T-helper 2 cell (primary cell): Measurements from ENCODE around the gene SAG.

Source experiments
- DNase-seq, 5 experiments: peaks; one replicate each; pipeline versions ENCODE4 v3.0.0 to v3.0.0-alpha.2; 2012 to 2022
- total RNA-seq, 2 donors: gene quantifications; one replicate each; lab custom pipeline; 2026; lab: John Stamatoyannopoulos, UW

The SAG gene
- 0.31 to 1.1 reads per million in 2 donors for total RNA-seq

DNA sequence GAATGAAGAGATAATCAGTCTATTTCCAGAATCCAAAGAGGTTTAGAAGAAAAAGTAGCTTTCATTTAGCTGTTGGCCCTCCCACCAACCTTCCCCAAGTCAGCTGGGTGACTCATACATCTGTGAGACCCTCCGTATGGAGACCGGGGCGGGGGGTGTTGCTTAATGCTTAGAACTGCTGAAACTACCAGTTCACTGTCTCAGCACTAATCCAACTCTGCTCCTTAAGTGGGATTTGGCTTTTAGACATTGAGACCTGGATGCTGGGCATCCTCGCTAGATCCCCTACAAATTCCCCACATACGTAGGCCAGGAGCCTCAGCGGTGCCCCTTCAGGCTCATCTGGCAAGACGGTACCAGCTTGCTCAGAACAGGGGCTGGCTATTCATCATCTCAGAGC, at the start of gene SAG:
Gene SAG, plus strand, starts transcription at position 252 of the 400 bp plus-strand sequence. CDS start 1,374 bp downstream, outside the sequence.
- DNase-seq: no peak

GRCh38 chr2:233258211-233258610, 49.4 kb upstream of the SAG start:
- no peak for DNase-seq

- no peak for DNase-seq
Measured at GRCh38 chr2:233259730-233260129, 47.9 kb upstream of the SAG start.

DNA sequence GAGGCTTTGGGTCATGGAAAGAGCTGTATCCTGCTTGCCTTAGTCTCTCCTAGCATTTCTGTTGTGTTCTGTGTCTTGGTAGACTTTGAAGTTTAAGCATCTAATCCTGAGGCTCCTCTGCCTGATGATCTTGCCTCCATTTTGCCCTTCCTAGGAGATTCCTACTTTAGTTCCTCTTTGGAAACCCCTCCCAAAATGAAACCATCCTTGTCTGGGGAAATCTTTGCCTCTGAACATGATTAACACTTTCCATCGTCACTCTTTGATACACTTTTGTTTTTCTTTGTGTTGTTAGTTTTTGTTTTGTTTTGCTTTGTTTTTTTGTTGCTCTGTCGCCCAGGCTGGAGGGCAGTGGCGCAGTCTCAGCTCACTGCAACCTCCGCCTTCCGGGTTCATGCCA, 47.0 kb upstream of the SAG start:
- no peak for DNase-seq

- DNase-seq: peak in 2 of 5 experiments; percentile 19 to 60
Measured at GRCh38 chr2:233261819-233262555, 45.6 kb upstream of the SAG start.

DNA sequence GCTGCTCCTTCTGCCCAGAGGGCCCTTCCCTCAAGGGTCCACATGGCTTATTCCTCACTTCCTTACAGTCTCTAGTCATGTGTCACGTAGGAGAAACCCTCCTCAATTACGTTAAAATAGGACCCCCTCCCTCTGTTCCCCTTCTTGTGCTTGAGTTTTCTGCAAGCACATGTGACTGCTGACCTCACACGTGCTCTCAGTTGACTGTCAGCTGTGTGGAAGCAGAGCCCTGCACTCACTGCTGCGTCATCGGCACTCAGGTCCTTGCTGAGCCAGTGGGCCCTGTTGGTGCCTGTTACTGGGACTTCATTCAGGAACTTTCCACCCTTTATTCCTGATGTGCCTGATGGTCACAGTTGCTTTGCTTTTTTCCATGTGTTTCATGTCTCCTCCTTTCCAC, 45.1 kb upstream of the SAG start:
- no peak for DNase-seq

DNA sequence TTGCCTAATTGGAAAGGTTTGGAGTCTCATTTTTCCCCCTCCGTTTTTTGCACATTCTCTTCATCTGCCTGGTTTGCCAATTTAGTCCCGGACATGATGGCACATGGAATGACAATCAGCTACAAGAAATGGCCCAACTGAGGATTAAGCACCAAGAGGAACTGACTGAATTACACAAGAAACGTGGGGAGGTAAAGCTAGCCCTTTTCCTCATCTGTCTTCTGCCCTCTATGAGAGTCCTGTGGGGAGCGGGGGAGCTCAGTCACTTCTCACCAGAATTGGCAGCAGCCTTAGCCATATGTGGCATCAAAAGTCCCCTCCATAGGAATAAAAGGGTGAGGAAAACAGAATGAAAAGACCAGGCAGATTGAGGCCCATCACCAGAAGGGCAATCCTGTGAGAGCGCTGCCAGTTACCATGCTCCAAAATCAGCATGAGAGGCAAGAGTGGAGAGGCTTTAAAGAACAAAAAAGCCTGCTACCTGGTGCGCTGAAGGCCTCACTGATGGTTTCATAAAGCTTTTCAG, 44.5 kb upstream of the SAG start:
- no peak for DNase-seq

DNA sequence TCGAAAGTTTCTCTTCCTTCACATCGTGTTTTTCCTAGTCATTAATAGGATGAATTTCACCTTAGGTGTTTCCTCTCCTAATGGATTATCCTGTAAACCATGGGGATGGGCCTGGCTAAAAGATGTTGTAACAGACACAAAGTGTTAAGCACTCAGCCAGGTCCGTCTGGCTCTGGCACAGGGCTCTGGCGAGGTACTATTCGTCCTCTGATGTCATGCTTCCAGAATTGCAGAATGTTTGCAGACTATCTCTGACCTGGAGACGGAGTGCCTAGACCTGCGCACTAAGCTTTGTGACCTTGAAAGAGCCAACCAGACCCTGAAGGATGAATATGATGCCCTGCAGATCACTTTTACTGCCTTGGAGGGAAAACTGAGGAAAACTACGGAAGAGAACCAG, 42.9 kb upstream of the SAG start:
- no peak for DNase-seq

DNA sequence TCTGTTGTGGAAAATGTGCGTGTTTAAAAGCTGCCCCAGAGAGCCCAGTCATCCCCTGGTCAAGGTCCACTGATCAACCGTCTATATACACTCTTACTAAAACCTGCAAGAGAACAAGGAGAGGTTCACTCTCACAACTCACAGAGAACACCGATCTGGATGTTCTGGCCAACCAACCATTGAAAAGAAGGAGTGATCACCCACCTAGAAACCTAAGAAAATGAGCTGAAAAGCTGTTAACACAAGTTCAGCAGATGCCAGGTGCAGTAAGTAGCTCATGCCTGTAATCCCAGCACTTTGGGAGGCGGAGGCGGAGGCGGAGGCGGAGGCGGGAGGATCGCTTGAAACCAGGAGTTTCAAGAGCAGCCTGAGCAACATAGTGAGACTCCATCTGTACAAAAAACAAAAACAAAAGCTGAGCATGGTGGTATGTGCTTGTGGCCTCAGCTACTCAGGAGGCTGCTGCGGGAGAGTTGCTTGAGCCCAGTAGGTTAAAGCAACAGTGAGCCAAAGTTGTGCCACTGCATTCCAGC, 41.7 kb upstream of the SAG start:
- DNase-seq: no peak

DNA sequence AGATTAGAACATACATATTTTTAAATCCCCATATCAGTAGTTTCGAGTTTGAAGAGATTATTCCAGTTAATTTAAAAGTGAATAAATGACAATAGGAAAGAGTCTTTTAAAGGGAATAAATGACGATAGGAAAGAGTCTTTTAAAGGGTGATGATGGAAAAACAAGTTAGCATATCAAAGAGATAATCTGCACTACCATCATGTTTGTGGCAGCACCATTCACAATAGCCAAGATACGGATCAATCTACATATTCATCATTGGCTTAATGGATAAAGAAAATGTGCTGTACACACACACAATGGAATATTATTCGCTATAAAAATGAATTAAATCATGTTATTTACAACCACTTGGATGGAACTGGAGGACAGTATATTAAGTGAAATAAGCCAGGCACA, 41.1 kb upstream of the SAG start:
- no peak for DNase-seq

DNA sequence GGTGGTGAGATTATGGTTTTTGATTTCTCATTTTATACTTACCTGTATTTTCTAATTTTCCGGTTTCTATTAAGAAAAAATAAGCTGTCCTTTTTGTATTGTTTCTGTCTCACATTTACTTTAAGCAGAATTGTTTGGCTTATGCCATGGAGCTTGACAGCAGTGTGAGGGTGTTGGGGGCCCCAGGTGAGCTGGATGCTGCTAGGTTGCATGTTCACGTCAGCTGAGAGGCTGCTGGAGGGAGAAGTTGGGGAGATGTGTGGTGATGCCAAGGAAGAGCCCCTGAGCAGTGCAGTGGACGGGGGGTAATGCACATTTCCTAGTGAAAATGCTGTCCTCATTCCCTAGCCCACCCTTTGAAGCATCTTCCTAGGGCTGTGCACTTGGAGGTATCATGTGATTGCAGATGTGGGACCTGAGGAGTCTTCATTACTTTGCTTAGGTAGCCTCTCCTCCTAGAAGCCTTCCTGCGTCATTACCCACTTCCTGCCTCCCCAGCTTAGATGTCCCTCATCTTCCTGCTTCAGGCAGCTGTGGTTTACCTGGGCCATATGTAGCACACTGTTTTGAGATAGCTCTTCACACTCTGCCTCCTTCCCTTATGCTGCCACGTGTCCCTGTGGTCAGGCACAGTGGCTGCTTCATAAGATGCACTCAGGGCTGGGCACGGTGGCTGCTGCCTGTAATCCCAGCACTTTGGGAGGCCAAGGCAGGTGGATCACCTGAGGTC, 39.9 kb upstream of the SAG start:
- peak; percentile 40 to 100 (median 80) for DNase-seq

DNA sequence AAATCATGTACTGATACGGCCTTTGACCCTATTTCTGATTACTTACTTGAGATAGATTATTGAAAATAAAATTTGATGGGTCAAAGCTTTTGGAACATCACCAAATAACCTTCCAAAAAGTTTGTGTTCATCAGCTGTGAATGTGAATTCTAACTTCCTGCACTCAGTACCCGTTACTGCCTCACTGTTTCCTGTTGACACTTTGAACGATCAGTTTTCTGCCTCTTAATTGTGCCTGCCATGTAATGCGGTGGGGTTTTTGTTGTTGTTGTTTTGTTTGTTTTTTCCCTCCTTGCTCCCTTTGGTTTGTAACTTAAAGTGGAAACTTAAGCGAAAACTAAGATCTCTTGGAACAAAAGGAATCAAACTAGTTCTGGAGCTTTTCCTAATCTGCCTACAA, 37.2 kb upstream of the SAG start:
- DNase-seq: peak in 2 of 5 experiments; percentile 26 to 88

DNA sequence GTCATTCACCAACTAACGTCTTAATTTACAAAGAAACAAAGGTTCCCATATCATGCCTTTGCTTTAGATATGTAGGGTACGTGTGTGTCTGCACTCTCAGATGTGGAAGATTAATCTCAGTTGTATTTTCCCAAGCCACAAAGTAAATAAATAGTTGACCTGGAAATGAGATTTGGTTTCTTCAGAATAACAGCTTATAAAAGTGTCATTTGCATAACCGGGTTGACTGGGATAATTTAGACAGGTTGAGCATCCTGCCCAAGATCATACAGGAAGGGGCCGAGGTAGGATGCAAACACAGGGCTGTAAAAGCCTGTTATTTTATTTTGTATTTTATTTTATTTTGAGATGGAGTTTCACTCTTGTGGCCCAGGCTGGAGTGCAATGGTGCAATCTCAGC, 36.7 kb upstream of the SAG start:
- no peak for DNase-seq

DNA sequence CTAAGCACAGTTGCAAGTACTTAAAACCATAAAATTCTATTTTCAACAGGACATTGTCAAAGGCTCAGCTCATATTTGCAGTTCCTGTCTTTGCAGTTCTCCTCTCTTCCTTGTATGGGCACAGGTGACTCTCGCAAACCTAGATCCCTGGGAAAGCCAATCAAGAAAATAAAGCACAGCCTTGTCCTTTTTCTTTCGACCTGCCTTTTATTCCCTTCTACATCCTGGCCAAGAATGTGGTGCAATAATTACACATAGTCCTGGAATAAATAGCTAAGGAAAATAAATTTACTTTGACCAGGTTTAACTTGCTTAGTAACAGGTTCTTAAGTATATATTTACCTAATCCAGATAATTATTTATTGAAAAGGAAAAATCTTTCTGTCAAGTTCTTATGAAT, 35.9 kb upstream of the SAG start:
- no peak for DNase-seq

DNA sequence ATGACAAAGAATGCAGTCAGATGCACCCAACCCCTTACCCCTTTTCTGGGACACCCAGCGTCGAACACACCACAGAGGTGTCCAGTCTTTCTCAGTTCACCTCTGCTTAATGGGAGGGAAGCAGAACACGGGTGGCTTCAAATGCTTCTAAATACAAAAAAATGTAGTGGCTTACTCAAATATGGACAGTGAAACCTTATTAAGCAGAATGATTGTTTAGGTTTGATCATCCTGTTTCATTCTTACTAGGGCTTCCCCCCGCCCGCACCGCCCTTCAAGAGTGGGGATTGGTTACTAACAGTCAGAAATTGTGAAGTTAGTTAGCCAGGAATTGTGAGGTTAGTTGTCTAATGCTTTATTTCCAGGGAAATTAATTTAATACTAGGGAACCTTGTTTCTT, 34.5 kb upstream of the SAG start:
- peak in 1 of 5 experiments; percentile 82 for DNase-seq

GRCh38 chr2:233275223-233275622, 32.4 kb upstream of the SAG start:
- DNase-seq: no peak

GRCh38 chr2:233278921-233279320, 28.7 kb upstream of the SAG start:
- DNase-seq: no peak

GRCh38 chr2:233280114-233280693, 27.4 kb upstream of the SAG start:
- DNase-seq: no peak

GRCh38 chr2:233281553-233281952, 26.1 kb upstream of the SAG start:
- no peak for DNase-seq

- DNase-seq: no peak
Measured at GRCh38 chr2:233281992-233282603, 25.5 kb upstream of the SAG start.

DNA sequence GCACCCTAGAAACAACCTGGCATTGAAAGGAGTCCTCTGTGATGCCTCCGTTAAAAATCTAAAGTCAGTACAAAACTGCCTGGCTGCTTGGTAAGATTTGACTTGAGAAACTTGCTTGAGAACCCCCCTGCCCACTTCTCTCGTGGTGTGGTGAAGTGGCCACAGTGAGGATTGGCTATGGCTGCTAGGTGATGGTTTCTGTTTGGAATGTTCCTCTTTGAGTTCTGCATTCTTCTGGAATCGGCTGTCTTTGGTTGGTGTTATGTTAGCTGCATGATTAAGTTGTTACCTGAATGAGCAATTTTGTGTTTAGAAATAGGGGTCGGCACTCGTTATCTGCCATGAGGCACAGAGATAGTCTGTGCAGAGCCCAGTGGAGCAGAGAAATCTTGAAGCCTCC, 21.7 kb upstream of the SAG start:
- no peak for DNase-seq

DNA sequence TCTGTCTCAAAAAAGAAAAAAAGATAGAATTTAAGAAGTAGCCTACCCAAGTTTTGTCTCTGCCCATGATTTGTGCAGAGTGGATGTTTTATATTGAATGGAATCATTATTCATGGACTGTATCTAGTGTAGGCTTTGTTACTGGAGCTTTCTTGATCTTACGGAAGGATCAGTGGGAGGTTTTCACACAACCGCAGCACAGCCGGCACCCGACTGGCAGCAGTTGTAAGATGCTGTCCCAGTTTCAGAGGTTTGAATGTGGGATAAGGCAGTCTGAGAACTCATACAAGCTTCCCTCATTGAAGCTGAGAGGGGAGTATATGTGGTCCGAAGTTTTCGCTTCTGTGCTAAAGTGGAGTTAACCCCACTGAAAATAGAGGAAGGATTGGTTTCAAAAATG, 19.7 kb upstream of the SAG start:
- no peak for DNase-seq

- no peak for DNase-seq
Measured at GRCh38 chr2:233288663-233289062, 19.0 kb upstream of the SAG start.
